Mesenchymal stem cell (in vitro differentiated cells and primary cell): ENCODE results near the gene HOXB4.

Source experiments
- DNase-seq: peaks from one replicate; pipeline ENCODE4 v3.0.0-alpha.2; 2013
- H2AFZ ChIP-seq: one replicate; pipeline ENCODE4 v1.6.1; 2013; ENCODE audit warnings: low read depth, mild to moderate bottlenecking, control low read depth, inconsistent platforms, low read length, moderate library complexity
- H2AK5ac ChIP-seq: 2 replicates; pipeline ENCODE4 v1.6.1; 2013; ENCODE audit warnings: low read length, moderate library complexity, mild to moderate bottlenecking, inconsistent platforms; ENCODE audit not compliant: severe bottlenecking
- H2BK120ac ChIP-seq: one replicate; pipeline ENCODE4 v1.6.1; 2013; ENCODE audit warnings: low read depth, mild to moderate bottlenecking, inconsistent platforms, low read length, moderate library complexity
- H2BK12ac ChIP-seq, 2 experiments: one replicate each; pipeline ENCODE4 v1.6.1; 2013; ENCODE audit warnings: inconsistent platforms in 2 of 2, low read length in 2 of 2, mild to moderate bottlenecking in 2 of 2, moderate library complexity in 2 of 2, control low read depth in 1 of 2
- H2BK15ac ChIP-seq: one replicate; pipeline ENCODE4 v1.6.1; 2013; ENCODE audit warnings: mild to moderate bottlenecking, low read depth, inconsistent platforms; ENCODE audit not compliant: poor library complexity, severe bottlenecking
- H2BK5ac ChIP-seq: 2 replicates; pipeline ENCODE4 v1.6.1; 2013; ENCODE audit warnings: low read depth, mild to moderate bottlenecking, low read length, control low read depth, inconsistent platforms; ENCODE audit not compliant: poor library complexity, severe bottlenecking
- H3K14ac ChIP-seq, 2 experiments: one replicate each; pipeline ENCODE4 v1.6.1; 2013; ENCODE audit warnings: inconsistent platforms in 2 of 2, low read length in 2 of 2, control low read depth in 1 of 2, mild to moderate bottlenecking in 1 of 2, moderate library complexity in 1 of 2
- H3K18ac ChIP-seq, 2 experiments: one replicate each; pipeline ENCODE4 v1.6.1; 2013; ENCODE audit warnings: inconsistent platforms in 2 of 2, low read length in 2 of 2, control low read depth in 1 of 2, low read depth in 1 of 2, mild to moderate bottlenecking in 1 of 2
- H3K23ac ChIP-seq, 2 experiments: one replicate each; pipeline ENCODE4 v1.6.1; 2013; ENCODE audit warnings: inconsistent platforms in 2 of 2, low read length in 2 of 2, mild to moderate bottlenecking in 2 of 2, moderate library complexity in 2 of 2, control low read depth in 1 of 2
- H3K27ac ChIP-seq: 2 replicates; pipeline ENCODE4 v1.5.1; 2013; ENCODE audit warnings: mild to moderate bottlenecking, moderate library complexity, low read length, control low read depth, inconsistent platforms; ENCODE audit not compliant: poor library complexity, severe bottlenecking
- H3K27me3 ChIP-seq, 2 experiments: 2 replicates each; pipeline versions ENCODE4 v1.6.1 to v1.7.0; 2013; ENCODE audit warnings: low read length in 2 of 2, mild to moderate bottlenecking in 2 of 2, moderate library complexity in 2 of 2, control low read depth in 1 of 2, inconsistent platforms in 1 of 2; ENCODE audit not compliant: control insufficient read depth in 1 of 2, insufficient read depth in 1 of 2
- H3K36me3 ChIP-seq, 2 experiments: 2 replicates each; pipeline versions ENCODE4 v1.6.1 to v1.7.0; 2013; ENCODE audit warnings: low read length in 2 of 2, control low read depth in 1 of 2, inconsistent platforms in 1 of 2, low read depth in 1 of 2, mild to moderate bottlenecking in 1 of 2; ENCODE audit not compliant: insufficient read depth in 2 of 2, control insufficient read depth in 1 of 2
- H3K4ac ChIP-seq, 2 experiments: one replicate each; pipeline ENCODE4 v1.6.1; 2013; ENCODE audit warnings: inconsistent platforms in 2 of 2, low read length in 2 of 2, mild to moderate bottlenecking in 2 of 2, moderate library complexity in 2 of 2, control low read depth in 1 of 2, low read depth in 1 of 2
- H3K4me1 ChIP-seq: 2 replicates; pipeline ENCODE4 v1.6.1; 2013; ENCODE audit warnings: low read depth, low read length, control low read depth; ENCODE audit not compliant: control insufficient read depth, insufficient read depth
- H3K4me2 ChIP-seq: 2 replicates; pipeline ENCODE4 v1.6.1; 2013; ENCODE audit warnings: low read length, mild to moderate bottlenecking, inconsistent platforms; ENCODE audit not compliant: poor library complexity, severe bottlenecking
- H3K4me3 ChIP-seq, 2 experiments: 2 replicates each; pipeline versions ENCODE4 v1.5.1 to v1.7.0; 2013; ENCODE audit warnings: low read length in 2 of 2, mild to moderate bottlenecking in 2 of 2, control low read depth in 1 of 2, low read depth in 1 of 2; ENCODE audit not compliant: insufficient read depth in 1 of 2
- H3K79me1 ChIP-seq: replicated peaks from 2 replicates; pipeline ENCODE4 v1.6.1; 2013; ENCODE audit warnings: mild to moderate bottlenecking, control low read depth, low read length, inconsistent platforms; ENCODE audit not compliant: poor library complexity, severe bottlenecking
- H3K9ac ChIP-seq: 2 replicates; pipeline ENCODE4 v1.7.0; 2013; ENCODE audit warnings: mild to moderate bottlenecking, low read length, moderate library complexity
- H3K9me3 ChIP-seq: 2 replicates; pipeline ENCODE4 v1.7.0; 2013; ENCODE audit warnings: mild to moderate bottlenecking, low read length; ENCODE audit not compliant: control insufficient read depth
- H4K8ac ChIP-seq: one replicate; pipeline ENCODE4 v1.6.1; 2013; ENCODE audit warnings: inconsistent platforms, mild to moderate bottlenecking, low read length, moderate library complexity
- H4K91ac ChIP-seq: one replicate; pipeline ENCODE4 v1.6.1; 2013; ENCODE audit warnings: mild to moderate bottlenecking, low read length, inconsistent platforms
- WGBS: methylation state at CpG from one replicate; pipeline ENCODE4 v1.1.7; 2013; ENCODE audit warnings: mixed read lengths; 5-methylcytosine and 5-hydroxymethylcytosine counted together

HOXB4 gene

GRCh38 chr17:48588074-48588415, 9.9 kb upstream of the HOXB4 start:
- no peaks in the 10 kb centered on the region for H3K9me3 ChIP-seq
- H3K27me3 ChIP-seq, result peaks cover 0 to 4% of the 10 kb centered on the region in 2 experiments
- peak overlapping the region in 1 of 2 experiments; percentile 73 for H3K14ac ChIP-seq
- H3K4me1 ChIP-seq, result peaks cover 31% of the 10 kb centered on the region
- peak overlapping the region; percentile 36 for H4K91ac ChIP-seq
- H2AK5ac ChIP-seq, result no peak overlapping the region
- H3K27ac ChIP-seq, result peak overlapping the region; percentile 2
- peaks cover 5% of the 10 kb centered on the region for H3K79me1 ChIP-seq
- peak overlapping the region in 1 of 2 experiments; percentile 96 for H3K4me3 ChIP-seq
- peak overlapping the region; percentile 98 for H3K9ac ChIP-seq
- H3K4me2 ChIP-seq, result peak overlapping the region; percentile 60
- H2BK120ac ChIP-seq, result peak overlapping the region; percentile 65
- no peak for DNase-seq
- H3K18ac ChIP-seq, result peak overlapping the region; percentile 92 to 96
- H3K4ac ChIP-seq, result peak overlapping the region; percentile 87 to 96
- H2BK12ac ChIP-seq, result peak overlapping the region in 1 of 2 experiments; percentile 37
- no peak overlapping the region for H2BK15ac ChIP-seq
- H2AFZ ChIP-seq, result no peak overlapping the region
- no peak overlapping the region for H2BK5ac ChIP-seq
- peak overlapping the region in 1 of 2 experiments; percentile 75 for H3K23ac ChIP-seq
- peak overlapping the region; percentile 70 for H4K8ac ChIP-seq
- 10% methylated on average over 2 of the region's 2 CpGs for WGBS
- peaks cover 10 to 12% of the 10 kb centered on the region in 2 experiments for H3K36me3 ChIP-seq

GRCh38 chr17:48587276-48588073, 9.3 kb upstream of the HOXB4 start:
- Histone ChIP-seq H3K4me1 (peaks cover 34% of the 10 kb centered on the region), H4K8ac (peak overlapping the region; percentile 85), H3K9ac (peak overlapping the region; percentile 98), H2BK5ac (no peak overlapping the region), H3K79me1 (peaks cover 7% of the 10 kb centered on the region), H3K18ac (peak overlapping the region; percentile 92 to 99), H3K36me3 (peaks cover 10 to 12% of the 10 kb centered on the region in 2 experiments), H3K4ac (peak overlapping the region; percentile 87 to 96), H2BK15ac (peak overlapping the region; percentile 86), H3K23ac (peak overlapping the region in 1 of 2 experiments; percentile 75), H2AFZ (no peak overlapping the region), H3K27me3 (peaks cover 0 to 4% of the 10 kb centered on the region in 2 experiments), H4K91ac (peak overlapping the region; percentile 87), H3K9me3 (no peaks in the 10 kb centered on the region), H2BK12ac (peak overlapping the region; percentile 25 to 67), H3K27ac (peak overlapping the region; percentile 3), H3K4me2 (peak overlapping the region; percentile 60), H2BK120ac (peak overlapping the region; percentile 89), H3K4me3 (peak overlapping the region in 1 of 2 experiments; percentile 96), H2AK5ac (peak overlapping the region; percentile 49), H3K14ac (peak overlapping the region in 1 of 2 experiments; percentile 93)
- peak; percentile 93 for DNase-seq
- WGBS, result 4% methylated on average over 5 of the region's 5 CpGs

- Histone ChIP-seq H2BK120ac (peak overlapping the region; percentile 89), H3K79me1 (peaks cover 7% of the 10 kb centered on the region), H3K23ac (peak overlapping the region in 1 of 2 experiments; percentile 79), H2BK12ac (peak overlapping the region; percentile 25 to 84), H2AFZ (no peak overlapping the region), H3K4ac (peak overlapping the region; percentile 39 to 96), H3K27ac (peak overlapping the region; percentile 71), H2BK15ac (peak overlapping the region; percentile 86), H3K9ac (peak overlapping the region; percentile 98), H4K91ac (peak overlapping the region; percentile 87), H3K36me3 (peaks cover 8% of the 10 kb centered on the region in 2 experiments), H3K27me3 (peaks cover 0 to 4% of the 10 kb centered on the region in 2 experiments), H2AK5ac (peak overlapping the region; percentile 10), H3K4me3 (peak overlapping the region; percentile 45 to 96), H3K4me1 (peaks cover 30% of the 10 kb centered on the region), H3K4me2 (peak overlapping the region; percentile 82), H2BK5ac (no peak overlapping the region), H3K9me3 (no peaks in the 10 kb centered on the region), H3K14ac (no peak overlapping the region), H3K18ac (peak overlapping the region; percentile 88 to 99), H4K8ac (no peak overlapping the region)
- no peak for DNase-seq
- WGBS, result under 1% methylated on average over 17 of the region's 34 CpGs
Observed at GRCh38 chr17:48586355-48587258, 8.5 kb upstream of the HOXB4 start.
